SIG-M5 treated with dmso at 0.1 percent for 504 hours (cell line): Measurements from ENCODE around the gene NRARP.

Experiments
- DNase-seq: peaks from one replicate; lab custom pipeline; 2025; ENCODE audit not compliant: unreplicated experiment; lab: John Stamatoyannopoulos, UW

Gene NRARP

GRCh38 chr9:137277329-137278041 lies 24.6 kb downstream of the NRARP start, which contains the start of gene TOR4A:
Gene TOR4A, plus strand, starts transcription at chr9:137277726. Its CDS starts 964 bp downstream, at chr9:137278690.
- DNase-seq: no peak

- no peak for DNase-seq
Observed at GRCh38 chr9:137276473-137277328, 25.4 kb downstream of the NRARP start.

DNA sequence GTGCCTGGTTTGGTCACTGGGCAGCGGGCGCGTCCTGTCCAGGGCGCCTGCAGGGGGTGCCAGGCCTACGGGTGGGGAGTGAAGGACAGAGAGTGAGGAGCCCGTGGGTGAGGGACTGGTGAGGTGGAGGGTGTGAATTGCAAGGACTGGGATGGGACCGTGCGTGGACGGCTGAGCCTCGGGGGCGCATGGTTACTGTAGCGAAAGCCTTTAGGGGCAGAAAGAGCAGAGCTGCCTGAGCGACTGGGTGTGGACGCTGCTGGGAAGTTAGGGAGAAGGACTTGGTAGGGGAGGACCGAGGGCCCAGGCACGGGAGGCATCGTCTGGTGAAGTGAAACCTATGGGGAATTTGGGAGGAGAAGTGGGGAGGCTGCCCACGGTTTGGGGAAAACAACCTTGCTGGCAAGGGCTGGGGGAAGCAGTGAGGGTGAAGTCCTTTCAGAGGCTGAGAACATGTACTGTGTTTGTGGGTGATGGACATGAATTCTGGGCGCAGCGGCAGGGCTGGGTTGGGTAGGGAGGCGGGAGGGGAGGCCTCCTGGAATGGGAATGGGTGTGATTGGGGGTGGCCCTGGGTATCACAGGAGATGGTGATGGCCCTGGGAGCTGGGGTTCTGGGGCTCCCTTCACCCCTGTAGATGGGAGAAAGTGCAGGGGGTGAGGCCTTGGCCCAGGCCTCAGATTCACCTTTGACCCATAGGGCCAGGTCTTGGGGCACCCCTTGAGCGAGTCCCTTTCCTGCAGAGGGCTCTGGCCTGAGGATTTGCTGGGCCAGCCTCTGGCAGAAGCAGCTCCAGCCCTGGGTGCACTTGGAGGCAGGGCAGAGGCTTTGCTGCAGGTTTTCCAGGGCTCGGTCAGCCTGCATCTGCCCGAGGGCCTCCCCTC lies 26.2 kb downstream of the NRARP start:
- no peak for DNase-seq

DNA sequence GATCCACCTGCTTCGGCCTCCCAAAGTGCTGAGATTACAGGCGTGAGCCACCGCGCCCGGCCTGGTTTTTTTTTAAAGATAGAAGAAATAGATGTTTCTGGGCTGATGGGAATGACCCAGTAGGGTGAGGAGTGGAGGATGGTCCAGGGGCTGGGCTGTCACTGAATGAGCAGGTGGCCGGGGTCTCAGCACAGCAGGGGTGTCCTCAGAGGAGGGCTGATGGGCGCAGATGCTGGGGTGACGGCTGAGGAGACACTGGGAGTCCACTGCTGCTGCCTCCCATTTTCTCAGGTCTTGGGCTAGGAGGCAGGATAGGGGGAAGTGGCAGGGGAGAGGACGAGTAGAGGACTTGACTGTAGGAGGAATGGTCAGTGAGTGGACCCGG lies 26.9 kb downstream of the NRARP start:
- no peak for DNase-seq

DNA sequence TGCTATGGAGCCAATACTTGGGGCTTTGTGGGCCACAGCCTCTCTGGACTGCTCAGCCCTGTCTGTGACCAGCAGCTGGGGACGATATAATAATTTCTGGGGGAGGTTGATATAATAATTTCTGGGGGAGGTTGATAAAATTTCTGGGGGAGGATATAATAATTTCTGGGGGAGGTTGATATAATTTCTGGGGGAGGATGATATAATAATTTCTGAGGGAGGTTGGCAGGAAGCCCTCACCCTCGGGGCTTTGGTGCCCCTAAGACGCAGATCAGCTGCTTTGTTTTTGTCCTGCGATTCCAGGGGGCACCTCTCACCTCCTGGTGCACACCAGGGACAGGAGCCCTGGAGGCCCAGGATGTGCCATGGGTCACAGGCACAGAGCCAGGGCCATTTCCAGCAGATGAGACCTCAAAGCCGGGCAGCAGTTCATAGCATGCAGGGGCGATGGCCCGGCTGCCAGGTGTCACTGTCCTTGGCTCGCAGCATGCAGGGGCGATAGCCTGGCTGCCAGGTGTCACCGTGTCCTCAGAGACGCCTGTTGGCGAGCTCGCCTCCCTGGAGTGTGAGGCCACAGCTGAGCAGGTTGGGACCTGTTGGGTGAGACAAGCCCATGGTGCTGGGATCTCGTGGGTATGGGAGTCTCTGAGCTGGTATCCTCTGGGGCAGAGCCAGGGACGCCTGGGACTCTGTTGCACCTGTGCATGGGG lies 28.3 kb downstream of the NRARP start:
- no peak for DNase-seq

DNA sequence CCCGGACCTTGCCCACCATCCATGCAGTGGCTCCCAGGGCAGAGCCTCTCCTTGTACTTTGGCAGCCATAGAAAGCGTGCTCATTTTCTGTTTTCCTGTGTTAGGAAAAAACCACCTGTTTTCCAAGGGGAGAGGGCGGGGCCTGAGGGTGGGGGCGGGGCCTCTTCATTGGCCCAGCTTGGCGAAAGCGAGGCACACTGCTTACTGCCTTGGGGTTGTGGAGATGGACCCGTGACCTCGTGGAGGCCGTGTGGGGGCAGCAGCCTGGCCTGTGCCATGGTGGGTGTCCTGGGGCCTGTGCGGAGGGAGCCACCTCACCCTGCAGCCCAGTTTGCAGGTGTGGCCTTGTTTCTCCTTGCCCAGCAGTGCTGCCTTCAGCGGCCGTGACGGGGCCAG lies 29.0 kb downstream of the NRARP start:
- DNase-seq: no peak

DNA sequence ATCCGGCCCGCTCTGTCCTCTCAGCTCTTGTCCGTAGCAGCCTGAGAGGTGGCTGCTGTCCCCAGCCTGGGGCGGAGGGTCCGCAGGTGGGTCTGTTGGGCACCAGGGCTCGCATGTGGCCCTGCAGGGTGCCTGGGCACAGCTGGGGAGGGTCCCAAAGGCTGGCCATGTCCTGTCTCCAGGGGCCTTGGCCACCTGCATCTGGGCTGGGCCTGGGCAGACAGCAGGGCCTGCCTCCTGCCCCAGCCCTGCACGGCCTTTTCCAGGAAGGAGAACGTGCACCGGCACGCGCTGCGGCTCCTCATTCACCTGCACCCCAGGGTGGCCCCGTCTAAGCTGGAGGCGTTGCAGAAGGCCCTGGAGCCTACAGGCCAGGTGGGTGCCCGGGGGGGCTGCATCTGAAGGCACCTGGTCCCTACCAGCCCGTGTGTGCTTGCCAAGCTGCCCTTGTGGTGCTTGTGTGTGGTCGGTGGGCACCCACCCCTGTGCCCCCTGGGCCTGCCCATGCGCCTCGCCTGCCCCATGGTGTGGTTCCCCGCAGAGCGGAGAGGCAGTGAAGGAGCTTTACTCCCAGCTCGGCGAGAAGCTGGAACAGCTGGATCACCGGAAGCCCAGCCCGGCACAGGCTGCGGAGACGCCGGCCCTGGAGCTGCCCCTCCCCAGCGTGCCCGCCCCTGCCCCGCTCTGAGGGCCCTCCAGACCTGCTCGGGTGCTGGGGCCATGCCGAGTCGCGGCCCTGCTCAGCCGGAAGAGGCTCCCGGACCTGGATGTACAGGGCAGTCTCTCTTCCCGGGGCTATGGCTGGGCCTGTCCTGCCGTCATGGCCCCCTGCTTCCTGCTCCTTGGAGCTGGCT lies 29.6 kb downstream of the NRARP start:
- DNase-seq: no peak

DNA sequence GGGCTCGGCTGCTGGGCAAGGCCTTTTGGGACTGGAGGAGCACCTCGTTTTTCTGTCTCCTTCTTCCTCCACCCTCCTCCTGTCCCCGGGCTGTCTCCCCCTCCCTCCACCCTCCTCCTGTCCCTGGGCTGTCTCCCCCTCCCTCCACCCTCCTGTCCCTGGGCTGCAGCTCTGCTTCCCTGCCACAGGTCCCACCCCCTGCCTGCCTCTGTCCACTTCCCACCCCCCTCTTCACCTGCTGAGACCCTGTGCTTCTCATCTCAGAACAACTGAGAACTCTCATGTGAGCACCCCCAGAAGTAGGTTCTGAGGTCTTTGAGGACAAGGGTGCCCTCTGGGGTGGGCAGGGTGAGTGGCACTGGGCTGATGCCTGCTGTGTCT lies 30.4 kb downstream of the NRARP start:
- DNase-seq: no peak

GRCh38 chr9:137270929-137271695 lies 31.0 kb downstream of the NRARP start:
- DNase-seq: no peak

GRCh38 chr9:137269231-137269772 lies 32.8 kb downstream of the NRARP start:
- no peak for DNase-seq

- no peak for DNase-seq
Observed at GRCh38 chr9:137268538-137269201, 33.4 kb downstream of the NRARP start.

GRCh38 chr9:137267933-137268355 lies 34.1 kb downstream of the NRARP start:
- no peak for DNase-seq

- DNase-seq: no peak
Observed at GRCh38 chr9:137266585-137267453, 35.3 kb downstream of the NRARP start.

DNA sequence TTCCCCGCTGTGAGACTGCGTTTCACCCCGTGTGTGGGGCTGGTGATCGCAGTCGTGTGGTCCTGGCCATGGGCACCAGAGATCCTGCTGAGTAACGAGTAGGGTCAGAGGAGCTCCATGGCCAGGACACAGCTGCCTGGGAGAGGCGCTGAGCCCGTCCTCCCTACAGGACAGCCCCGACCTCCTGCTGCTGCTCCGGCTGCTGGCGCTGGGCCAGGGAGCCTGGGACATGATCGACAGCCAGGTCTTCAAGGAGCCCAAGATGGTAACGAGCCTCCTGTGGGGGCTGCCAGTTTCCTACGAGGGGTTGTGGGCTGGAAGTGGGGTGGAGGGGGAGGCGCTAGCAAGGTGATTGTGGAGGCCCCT lies 35.9 kb downstream of the NRARP start:
- no peak for DNase-seq

- DNase-seq: no peak
Observed at GRCh38 chr9:137265496-137266161, 36.4 kb downstream of the NRARP start.

- no peak for DNase-seq
Observed at GRCh38 chr9:137264067-137264466, 38.0 kb downstream of the NRARP start.

DNA sequence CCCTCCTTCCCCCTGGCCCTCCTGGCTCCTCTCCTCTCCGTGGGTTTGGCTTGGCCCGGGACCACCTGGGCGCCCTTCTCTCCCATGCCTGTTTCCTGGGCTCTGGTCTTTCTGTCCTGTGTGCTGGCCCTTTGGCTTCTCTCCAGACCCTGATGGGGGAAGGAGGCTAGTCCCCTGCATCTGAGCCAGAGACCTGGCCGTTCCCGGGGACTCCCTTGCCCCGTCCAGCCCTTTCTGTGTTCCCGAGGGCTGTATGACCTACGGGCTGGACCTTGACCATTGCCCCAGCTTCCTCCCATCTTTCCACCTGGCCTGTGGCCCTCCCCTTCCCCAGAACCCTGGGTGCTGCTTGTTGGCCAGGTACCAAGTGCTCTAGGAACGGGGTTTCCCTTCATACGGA lies 38.6 kb downstream of the NRARP start:
- DNase-seq: no peak
